CD4-positive, alpha-beta T cell (primary cell): ENCODE results near the gene SLC24A3. TPM values are rescaled to one million over a fixed set of nuclear protein-coding genes. Genes with fewer than 3 reads are reported as not detected.

Experiments
- ATAC-seq: fragments of 200-7000 bp; cut with Tn5 transposase; one replicate; pipeline ENCODE4 v1.10.0; 2022; ENCODE audit warnings: mild to moderate bottlenecking; ENCODE audit not compliant: poor library complexity
- CTCF ChIA-PET: fragments of 350-600 bp; sonication (Branson Sonifier 250); formaldehyde crosslinking; loops from one replicate; lab custom pipeline; 2021; ENCODE audit warnings: antibody characterized with exemption, inconsistent platforms; lab: Charles Lee
- POLR2A ChIA-PET: fragments of 350-600 bp; sonication (Branson Sonifier 250); formaldehyde crosslinking; loops from one replicate; lab custom pipeline; 2021; ENCODE audit warnings: antibody characterized with exemption, inconsistent platforms; lab: Charles Lee
- DNase-seq, 14 experiments: peaks; one replicate each; pipeline ENCODE4 v3.0.0-alpha.2; 2013 to 2020; ENCODE audit warnings: mixed read lengths in 2 of 14
- H3K27ac ChIP-seq, 2 donors: one replicate each; pipeline versions ENCODE4 v1.5.1 to v1.7.0; 2013; ENCODE audit warnings: low read length in 2 of 2, low read depth in 1 of 2, mild to moderate bottlenecking in 1 of 2
- H3K27me3 ChIP-seq, 2 experiments: 1 replicate in 1 of 2; 2 replicates in 1 of 2; pipeline versions ENCODE4 v1.6.1 to v1.7.0; 2013; ENCODE audit warnings: low read length in 2 of 2, control low read depth in 1 of 2, mild to moderate bottlenecking in 1 of 2, moderate library complexity in 1 of 2; ENCODE audit not compliant: insufficient read depth in 2 of 2, control insufficient read depth in 1 of 2
- H3K36me3 ChIP-seq: one replicate; pipeline ENCODE4 v1.6.1; 2013; ENCODE audit warnings: low read length, control low read depth; ENCODE audit not compliant: insufficient read depth
- H3K4me1 ChIP-seq: one replicate; pipeline ENCODE4 v1.6.1; 2013; ENCODE audit warnings: low read length, control low read depth; ENCODE audit not compliant: insufficient read depth
- H3K4me3 ChIP-seq: one replicate; pipeline ENCODE4 v1.5.1; 2013; ENCODE audit warnings: mild to moderate bottlenecking, low read length, moderate library complexity
- H3K9me3 ChIP-seq, 2 experiments: 1 replicate in 1 of 2; 2 replicates in 1 of 2; pipeline versions ENCODE4 v1.6.1 to v1.7.0; 2013; ENCODE audit warnings: low read length in 2 of 2, mild to moderate bottlenecking in 2 of 2, control low read depth in 1 of 2, moderate library complexity in 1 of 2; ENCODE audit not compliant: control insufficient read depth in 1 of 2, insufficient read depth in 1 of 2
- H3K27ac Mint-ChIP-seq: one replicate; pipeline ENCODE4 v1.8.0; 2020; ENCODE audit warnings: mixed read lengths
- H3K27me3 Mint-ChIP-seq: one replicate; pipeline ENCODE4 v1.8.0; 2021; ENCODE audit warnings: mixed read lengths
- H3K36me3 Mint-ChIP-seq: one replicate; pipeline ENCODE4 v1.8.0; 2021; ENCODE audit warnings: low read depth, mixed read lengths
- H3K4me1 Mint-ChIP-seq: one replicate; pipeline ENCODE4 v1.8.0; 2021; ENCODE audit warnings: low read depth, mixed read lengths
- H3K4me3 Mint-ChIP-seq: one replicate; pipeline ENCODE4 v1.8.0; 2020; ENCODE audit warnings: mild to moderate bottlenecking, mixed read lengths
- H3K9me3 Mint-ChIP-seq: one replicate; pipeline ENCODE4 v1.8.0; 2020; ENCODE audit warnings: mixed read lengths
- CTCF ChIP-seq: fragments of 200-600 bp; IDR thresholded peaks from one replicate; pipeline ENCODE4 v1.8.0; 2022; ENCODE audit warnings: antibody characterized with exemption, mild to moderate bottlenecking
- intact Hi-C, 2 experiments: fragments of 100-400 bp; cut with DNase I in 1 of 2; cut with micrococcal nuclease in 1 of 2; formaldehyde crosslinking; loops; one replicate each; pipeline versions ENCODE4 v1.15.1 to v1.9.0; 2023 to 2025; cut with DNase I, micrococcal nuclease
- total RNA-seq, 174 experiments: library from RNA in 2 of 174; stranded (reverse) in 2 of 174; gene quantifications; one replicate each; pipeline ENCODE4 v1.2.3 and lab custom pipeline; 2021 to 2026

Gene SLC24A3
- total RNA-seq, 2 experiments from 2014 or later = not detected

GRCh38 chr20:19411811-19412210 is 199.4 kb downstream of the SLC24A3 start:
- Histone ChIP-seq H3K27me3 (no peaks in the 10 kb centered on the region), H3K4me3 (no peak overlapping the region), H3K9me3 (no peaks in the 10 kb centered on the region), H3K27ac (no peak overlapping the region), H3K36me3 (no peaks in the 10 kb centered on the region), H3K4me1 (no peaks in the 10 kb centered on the region)
- Mint-ChIP-seq H3K9me3 (peaks cover 3% of the 10 kb centered on the region), H3K27me3 (peaks cover 6% of the 10 kb centered on the region), H3K4me3 (no peak overlapping the region), H3K36me3 (no peaks in the 10 kb centered on the region), H3K27ac (no peak overlapping the region), H3K4me1 (no peaks in the 10 kb centered on the region)
- DNase-seq (no peak), ATAC-seq (no peak)
- no peak for TF ChIP-seq CTCF
- intact Hi-C loops = no loop called here
- ChIA-PET POLR2A (no interaction called here), CTCF (no interaction called here)

GRCh38 chr20:19412254-19412653 is 199.8 kb downstream of the SLC24A3 start:
- no peaks in the 10 kb centered on the region for H3K9me3 ChIP-seq
- Mint-ChIP-seq H3K9me3 (peaks cover 3% of the 10 kb centered on the region), H3K4me1 (no peaks in the 10 kb centered on the region), H3K4me3 (no peak overlapping the region), H3K27me3 (peaks cover 6% of the 10 kb centered on the region), H3K36me3 (no peaks in the 10 kb centered on the region), H3K27ac (no peak overlapping the region)
- no peak for TF ChIP-seq CTCF
- H3K4me3 ChIP-seq = no peak overlapping the region
- no peaks in the 10 kb centered on the region for H3K36me3 ChIP-seq
- POLR2A ChIA-PET = no interaction called here
- H3K27me3 ChIP-seq = no peaks in the 10 kb centered on the region
- CTCF ChIA-PET = no interaction called here
- no peak overlapping the region for H3K27ac ChIP-seq
- ATAC-seq = no peak
- DNase-seq = no peak
- intact Hi-C loops = no loop called here
- H3K4me1 ChIP-seq = no peaks in the 10 kb centered on the region

- ATAC-seq = no peak
- no peak overlapping the region for H3K27ac Mint-ChIP-seq
- intact Hi-C loops = no loop called here
- H3K4me3 Mint-ChIP-seq = no peak overlapping the region
- no peaks in the 10 kb centered on the region for H3K27me3 ChIP-seq
- no peak for TF ChIP-seq CTCF
- no peaks in the 10 kb centered on the region for H3K4me1 Mint-ChIP-seq
- H3K9me3 ChIP-seq = peaks cover 0 to 3% of the 10 kb centered on the region in 2 experiments
- peaks cover 8% of the 10 kb centered on the region for H3K9me3 Mint-ChIP-seq
- H3K36me3 Mint-ChIP-seq = no peaks in the 10 kb centered on the region
- DNase-seq = no peak
- no peak overlapping the region for H3K4me3 ChIP-seq
- no peak overlapping the region for H3K27ac ChIP-seq
- no peaks in the 10 kb centered on the region for H3K27me3 Mint-ChIP-seq
- no peaks in the 10 kb centered on the region for H3K36me3 ChIP-seq
- ChIA-PET CTCF (no interaction called here), POLR2A (no interaction called here)
- no peaks in the 10 kb centered on the region for H3K4me1 ChIP-seq
These were observed 202.2 kb downstream of the SLC24A3 start for GRCh38 chr20:19414600-19414999.
